NCI-H2196 treated with DMSO at 0.1 percent for 48 hours (cell line): ENCODE measurements around the gene DBN1.
A peak's percentile ranks its signal among the peaks of the same experiment; 100 is the strongest.

Experiments used
- DNase-seq: peaks from one replicate; lab custom pipeline; 2025; ENCODE audit not compliant: unreplicated experiment; lab: John Stamatoyannopoulos, UW

Gene DBN1

DNA sequence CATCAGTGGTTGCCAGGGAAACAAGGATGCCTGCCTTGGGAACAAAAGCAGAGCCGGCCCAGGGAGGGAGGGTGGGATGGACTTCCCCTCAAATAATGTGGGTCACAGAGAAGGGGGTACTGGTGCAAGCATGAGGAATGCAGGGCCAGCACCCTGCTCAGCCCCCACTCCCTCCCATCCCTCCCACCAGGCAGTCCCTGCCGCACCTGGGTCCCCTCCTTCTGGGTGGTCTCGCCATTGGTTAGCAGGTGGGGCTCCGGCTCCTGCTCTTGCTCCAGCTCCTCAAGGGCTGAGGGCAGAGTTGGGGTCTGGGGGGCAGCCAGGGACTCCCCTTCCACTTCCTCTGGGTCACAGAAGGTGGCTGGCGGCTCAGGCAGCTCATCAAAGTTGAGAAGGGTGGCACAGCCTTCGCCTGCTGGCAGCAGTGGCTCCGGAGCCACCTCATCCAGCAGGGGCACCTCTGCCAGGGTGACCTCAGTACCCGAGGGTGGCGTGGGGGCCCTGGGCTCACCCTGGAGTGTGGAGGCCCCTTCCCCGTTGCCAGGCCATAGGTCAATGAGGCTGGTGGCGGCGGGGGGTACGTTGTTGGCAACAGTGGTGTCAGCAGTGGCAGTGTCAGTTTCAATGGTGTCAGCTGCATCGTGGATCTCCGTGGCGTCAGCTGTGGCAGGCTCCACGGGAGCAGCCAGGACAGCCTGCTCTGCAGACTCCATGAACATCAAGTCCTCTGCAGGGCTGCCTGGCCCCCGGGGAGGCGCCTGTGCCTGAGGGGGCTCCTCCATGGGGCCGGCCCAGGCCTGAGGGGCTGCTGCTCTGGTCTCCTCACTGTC lies 15.4 kb downstream of the DBN1 start:
- no peak for DNase-seq

DNA sequence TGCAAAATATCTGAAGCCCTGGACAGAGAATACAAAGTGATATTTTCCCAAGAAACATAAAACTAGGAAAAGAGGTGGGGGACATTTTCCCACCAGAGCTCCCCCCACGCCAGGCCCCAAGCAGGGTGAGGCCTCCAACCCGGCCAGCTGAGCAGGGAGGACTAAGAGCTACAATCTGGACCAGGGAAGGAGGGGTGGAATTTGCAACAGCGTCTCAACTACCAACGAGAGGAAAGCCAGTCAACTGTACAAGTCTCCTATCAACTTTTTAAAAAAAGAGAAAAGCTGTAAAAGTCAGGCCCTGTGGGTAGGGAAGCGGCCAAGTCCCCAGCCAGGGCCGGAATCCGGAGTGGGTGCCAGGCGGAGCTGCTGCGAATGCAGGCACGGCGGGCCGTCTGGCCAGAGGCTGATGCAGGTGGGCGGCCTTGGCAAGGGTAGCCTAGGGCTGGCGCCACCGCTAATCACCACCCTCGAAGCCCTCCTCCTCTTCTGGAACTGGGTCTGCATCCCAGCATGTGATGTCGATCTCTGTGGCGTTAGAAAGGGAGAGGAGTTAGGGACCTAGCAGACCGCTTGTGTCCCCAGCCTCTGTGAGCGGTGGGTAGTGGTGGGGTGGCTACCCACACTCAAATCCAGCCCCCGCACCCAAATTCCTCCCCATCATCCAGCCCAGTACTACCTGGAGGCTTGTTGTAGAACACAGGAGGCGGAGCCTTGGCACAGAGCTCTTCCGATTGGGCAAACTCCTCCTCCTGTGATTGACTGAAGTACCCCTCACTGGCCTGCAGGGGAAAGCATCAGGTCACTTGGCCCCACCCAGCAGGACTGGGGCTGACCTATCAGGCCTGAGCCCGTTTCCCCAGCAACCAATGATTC lies 16.2 kb downstream of the DBN1 start:
- DNase-seq = peak; percentile 98

DNA sequence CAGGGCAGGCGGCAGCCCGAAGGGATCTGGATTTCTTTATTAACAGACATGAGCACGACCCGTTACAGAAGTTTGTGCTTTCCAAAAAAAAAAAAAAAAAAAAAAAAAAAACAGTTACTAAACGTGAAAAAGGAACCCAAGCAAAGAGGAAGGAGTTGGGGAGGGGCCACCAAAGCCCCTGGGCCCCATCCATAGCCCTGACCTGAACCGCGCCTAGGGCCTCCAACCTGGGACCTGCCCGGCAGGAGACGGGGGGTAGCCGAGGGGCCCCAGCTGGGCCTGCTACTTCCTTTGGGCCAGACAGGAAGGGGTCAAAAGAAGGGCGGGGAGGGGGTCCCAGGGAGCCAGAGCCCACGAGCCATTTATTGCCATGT lies 16.9 kb downstream of the DBN1 start:
- no peak for DNase-seq

DNA sequence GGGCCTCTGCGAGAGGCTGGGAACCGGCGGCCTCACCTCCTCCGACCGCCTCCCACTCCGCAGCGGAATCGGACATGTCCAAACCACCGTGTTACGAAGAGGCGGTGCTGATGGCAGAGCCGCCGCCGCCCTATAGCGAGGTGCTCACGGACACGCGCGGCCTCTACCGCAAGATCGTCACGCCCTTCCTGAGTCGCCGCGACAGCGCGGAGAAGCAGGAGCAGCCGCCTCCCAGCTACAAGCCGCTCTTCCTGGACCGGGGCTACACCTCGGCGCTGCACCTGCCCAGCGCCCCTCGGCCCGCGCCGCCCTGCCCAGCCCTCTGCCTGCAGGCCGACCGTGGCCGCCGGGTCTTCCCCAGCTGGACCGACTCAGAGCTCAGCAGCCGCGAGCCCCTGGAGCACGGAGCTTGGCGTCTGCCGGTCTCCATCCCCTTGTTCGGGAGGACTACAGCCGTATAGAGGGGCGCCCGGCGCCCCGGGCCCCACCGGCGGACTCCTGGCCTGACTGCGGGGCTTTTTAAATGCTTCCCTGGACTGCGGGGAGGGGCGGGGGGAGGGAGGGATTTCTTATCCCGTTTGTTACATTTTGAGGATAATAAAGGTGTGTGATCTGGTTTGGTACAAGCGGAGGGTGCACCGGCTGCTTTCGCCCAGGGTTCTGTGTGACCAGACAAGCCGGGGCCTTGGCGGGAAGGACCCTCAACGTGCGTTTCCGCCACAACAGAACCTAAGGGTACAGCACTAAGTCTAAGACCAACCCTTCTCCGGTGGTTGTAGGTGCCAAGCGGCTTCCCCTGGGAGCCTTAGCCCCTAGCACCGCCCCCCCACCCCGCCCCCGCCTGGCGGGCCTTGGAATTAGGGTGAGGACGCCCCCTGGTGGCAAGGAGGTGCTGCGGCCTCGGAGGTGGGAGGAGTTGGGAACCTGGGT lies 17.5 kb downstream of the DBN1 start:
- DNase-seq = peak; percentile 86

DNA sequence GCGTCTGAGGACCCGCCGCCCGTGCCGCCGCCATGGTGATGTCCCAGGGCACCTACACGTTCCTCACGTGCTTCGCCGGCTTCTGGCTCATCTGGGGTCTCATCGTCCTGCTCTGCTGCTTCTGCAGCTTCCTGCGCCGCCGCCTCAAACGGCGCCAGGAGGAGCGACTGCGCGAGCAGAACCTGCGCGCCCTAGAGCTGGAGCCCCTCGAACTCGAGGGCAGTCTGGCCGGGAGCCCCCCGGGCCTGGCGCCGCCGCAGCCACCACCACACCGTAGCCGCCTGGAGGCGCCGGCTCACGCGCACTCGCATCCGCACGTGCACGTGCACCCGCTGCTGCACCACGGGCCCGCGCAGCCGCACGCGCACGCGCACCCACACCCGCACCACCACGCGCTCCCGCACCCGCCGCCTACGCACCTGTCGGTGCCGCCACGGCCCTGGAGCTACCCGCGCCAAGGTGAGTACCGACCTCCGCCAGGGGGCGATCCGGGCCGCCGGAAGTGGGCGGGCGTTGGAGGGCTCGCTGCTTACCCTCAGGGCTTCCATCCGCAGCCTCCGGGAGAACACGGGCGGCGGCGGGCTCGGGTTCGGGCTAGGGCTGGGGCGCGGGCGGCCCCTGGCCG lies 18.3 kb downstream of the DBN1 start:
- peak; percentile 85 for DNase-seq

DNA sequence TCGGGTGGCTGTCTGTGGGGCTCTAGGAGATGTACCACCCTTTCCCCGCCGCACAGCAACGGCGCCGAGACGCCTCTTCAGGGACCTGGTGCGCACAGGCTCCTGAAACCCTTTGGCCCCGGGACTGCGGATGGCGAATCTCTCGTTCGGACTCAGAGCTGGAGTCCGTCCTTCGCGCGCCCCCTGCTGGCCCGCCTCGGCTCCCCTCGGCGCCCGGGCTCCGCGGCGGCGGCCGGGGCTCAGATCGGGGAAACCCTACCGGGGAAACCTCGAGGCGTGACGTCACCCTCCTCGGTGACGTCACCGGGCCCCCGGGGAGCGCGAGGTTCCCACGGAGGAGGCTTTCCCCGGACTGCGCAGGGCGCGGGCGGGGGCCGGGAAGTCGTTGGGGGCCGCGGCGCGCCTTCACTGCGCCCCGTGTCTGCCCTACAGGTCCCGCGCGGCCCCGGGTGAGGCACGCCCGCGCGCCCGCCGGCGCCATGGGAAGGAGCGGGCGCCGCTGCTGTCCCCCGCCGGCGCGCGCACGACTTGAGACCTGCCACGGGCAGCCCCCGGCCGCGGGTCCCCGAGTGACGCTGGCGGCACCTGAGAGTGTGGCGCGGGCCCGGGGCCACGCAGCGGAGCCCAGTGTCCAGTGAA lies 18.9 kb downstream of the DBN1 start:
- DNase-seq = peak; percentile 76

DNA sequence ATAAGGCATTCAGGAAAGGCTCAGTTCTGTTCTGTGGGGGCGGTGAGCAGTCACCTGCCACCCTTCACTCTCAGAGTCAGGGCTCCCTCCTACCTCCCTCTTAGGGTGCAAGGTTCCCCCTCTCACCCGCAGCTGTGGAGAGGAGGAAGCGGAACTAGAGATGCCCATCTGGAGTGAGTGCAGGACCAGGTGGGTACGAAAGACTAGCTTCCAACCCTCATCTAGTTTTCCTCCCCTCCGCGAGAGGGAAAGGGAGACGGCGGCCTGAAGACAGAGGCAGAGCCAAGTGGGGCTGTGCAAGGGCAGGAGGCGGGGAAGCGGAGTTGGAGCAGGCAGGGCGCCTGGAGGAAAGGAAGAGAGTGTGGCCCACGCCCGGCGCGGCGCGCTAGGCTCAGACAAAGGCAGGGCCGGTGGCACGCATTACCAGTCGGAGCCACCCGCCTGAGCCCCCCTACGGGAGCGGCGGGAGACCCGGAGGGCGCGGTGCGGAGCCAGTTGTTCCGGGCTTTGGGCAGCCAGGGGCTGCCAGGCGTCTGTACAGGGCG lies 19.5 kb downstream of the DBN1 start:
- DNase-seq = no peak

DNA sequence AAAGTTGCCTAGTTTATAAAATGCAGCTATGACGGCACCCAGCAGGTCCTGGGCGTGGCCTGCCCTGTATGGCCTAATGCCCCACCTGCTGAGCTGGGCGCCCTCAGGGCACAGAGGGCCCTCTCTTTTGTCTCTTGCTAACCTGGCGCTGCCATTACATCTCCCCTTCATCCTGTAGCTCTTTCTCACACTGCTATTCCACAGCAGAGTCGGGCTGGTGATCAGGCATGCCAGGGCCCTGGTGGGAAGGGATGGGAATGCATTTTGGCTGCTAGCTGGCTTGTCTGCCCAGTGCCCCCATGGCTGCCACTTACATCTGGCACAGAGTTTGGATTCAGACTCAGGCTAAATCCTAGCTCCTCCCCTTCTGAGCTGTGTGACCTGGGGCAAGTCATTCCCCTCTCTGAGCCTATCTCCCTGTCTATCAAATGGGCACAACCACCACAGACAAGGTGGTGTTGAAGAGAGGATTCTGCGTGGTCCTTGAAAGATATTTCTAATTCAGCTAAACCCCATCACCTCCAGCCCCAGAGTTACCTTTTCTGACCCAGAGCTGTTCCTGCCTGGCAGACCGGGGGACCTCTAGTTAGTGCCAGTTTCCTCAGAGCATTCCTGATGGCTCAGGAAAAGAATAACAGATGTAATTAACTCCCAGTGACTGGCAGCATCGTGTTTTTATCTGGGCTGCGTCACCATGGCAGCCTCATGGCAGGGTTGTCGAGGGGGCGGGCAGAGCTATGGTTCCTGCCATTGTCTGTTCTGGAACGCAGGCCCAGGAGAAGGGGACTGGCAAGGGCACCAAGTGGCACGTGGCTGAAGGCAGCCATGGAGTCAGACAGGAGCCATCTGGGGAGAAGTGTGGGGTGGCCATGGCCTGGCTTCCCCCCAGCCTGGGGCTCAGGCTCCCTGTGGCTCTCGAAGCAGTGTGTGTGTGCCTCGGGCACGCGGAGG lies 20.5 kb downstream of the DBN1 start:
- DNase-seq = no peak

DNA sequence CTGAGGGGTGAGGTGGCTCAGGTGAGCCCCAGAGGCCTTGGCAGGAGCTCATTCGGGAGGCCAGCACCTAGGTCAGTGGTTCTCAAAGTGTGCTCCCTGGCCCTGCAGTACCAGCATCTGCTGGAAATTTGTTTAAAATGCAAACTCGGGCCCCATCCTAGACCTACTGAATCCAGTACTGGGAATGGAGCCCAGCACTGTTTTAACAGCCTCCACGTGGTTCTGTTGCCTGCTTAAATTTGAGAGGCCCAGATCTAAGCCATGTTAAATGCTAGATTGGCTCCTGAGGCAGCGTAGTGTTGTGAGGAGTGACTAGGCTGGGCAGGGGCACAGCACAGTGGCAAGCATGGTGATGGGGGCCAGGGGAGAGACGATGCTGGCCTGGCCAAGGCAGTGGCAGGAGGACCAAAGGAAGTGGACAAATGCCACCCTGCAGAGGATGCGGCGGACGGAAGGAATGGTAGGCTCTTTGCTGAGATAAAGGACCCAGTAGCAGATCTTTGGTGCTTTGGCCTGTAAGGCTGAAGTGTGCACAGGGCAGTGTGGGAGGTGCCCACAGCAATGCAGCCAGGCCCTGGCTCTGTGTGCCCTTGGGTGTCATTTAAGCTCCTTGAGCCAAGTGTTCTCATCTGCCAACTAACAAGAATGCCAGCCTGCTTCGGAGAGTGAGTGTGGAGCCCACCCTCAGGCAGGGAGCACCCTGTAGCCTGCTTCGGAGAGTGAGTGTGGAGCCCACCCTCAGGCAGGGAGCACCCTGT lies 22.6 kb downstream of the DBN1 start:
- no peak for DNase-seq

DNA sequence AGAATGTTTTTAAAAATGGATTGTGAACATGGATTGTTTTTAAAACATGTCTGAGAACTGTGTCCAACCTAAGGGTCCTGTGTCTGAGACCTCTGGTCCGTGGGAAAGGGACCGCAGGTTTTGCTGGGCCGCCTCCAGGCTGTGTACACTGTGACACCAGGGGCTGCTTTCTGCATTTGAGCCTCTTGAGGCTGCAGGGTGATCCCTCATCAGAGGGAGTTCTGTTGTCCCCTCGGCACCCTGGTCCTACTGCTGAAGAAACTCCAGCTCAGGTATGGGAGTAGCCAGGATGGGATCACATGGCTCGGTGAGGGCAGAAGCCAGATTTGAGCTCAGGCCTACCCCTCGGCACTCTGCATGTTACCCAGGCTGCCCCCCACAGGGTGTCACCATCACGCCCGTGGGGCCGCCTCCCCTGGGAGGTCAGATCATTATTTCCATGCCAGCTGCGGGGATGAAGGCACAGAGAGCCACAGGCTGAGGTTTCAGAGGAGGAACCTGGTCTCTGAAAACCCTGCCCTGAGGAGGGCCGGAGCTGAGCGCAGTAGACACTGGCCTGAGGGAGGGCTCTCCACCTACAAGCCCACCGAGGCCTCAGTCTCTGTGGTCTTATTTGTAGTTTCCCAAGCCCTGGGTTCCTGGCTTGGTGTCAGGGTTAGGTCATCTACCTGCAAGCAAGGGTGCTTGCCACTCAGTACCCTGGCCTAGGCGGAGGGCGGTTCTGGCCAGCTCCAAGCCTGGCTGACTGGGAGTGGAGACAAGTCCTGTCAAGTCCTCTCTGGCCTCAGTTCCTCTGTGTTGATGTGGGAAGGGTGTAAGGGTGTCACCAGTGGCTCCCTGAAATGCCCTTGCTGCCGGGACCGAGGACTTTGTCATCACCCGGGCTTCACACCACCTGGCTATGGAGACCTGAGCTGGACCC lies 24.0 kb downstream of the DBN1 start:
- DNase-seq = no peak

DNA sequence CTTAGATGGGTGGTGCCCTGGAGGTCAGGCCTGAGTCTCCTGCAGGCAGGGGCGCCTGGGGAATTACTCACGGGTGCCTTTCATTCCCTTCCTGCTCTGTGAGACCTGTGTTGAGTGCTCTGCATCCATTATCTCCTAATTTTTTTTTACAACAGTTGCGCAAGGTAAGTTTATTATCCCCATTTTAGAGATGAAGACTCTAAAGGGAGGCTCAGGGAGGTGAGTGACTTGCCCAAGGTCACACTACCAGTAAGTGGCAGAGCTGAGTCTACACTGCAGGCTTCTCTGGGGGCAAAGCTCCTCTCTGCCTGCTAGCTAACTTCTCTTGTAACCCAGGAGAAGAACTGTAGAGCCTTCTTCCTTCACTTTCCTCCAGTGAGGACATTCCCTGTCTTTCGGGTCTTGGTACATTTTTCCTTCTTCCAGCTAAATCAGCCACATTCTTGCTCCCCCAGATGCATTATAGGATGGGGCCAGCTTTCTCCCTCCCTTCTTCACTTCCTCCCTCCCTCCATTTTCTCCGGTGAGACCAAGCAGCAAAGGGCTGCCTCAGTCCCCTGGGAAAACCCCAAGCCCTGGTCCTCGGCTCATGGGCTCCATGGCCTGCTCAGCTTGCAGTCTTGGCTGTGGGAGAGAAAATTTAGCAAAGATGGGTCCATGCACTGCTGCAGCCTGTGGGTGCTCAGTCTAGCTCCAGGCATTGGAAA lies 25.0 kb downstream of the DBN1 start:
- DNase-seq = no peak

DNA sequence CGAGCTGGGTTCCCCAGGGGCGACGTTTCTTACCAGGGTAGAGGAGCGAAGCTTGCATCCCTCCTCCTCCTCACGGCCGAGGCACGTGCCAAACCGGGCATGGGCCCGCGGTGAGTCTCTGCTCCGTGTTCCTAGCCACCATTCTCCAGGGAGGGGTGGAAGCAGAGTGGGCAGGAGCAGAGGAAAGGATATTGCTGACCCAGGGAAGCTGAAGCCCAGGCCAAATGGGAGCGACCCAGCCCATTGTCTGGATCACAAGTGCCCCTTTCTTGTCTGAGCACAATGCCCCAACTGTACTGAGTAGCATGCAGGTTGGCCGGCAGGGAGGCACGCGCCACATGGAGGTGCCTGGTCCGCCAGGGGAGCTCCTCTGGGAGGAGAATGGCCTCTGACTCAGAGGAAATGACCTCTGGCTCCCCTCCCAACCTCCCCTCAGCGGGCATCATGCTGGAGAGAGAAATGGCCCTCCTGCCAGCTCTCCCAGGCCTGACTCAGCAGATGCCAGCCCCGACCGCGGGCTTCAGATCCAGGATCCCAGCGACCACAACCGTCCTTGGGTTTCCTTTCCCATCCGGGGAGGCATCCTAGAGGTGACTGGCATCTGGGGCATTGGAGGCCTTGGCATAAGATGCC lies 25.7 kb downstream of the DBN1 start:
- DNase-seq = peak; percentile 79

DNA sequence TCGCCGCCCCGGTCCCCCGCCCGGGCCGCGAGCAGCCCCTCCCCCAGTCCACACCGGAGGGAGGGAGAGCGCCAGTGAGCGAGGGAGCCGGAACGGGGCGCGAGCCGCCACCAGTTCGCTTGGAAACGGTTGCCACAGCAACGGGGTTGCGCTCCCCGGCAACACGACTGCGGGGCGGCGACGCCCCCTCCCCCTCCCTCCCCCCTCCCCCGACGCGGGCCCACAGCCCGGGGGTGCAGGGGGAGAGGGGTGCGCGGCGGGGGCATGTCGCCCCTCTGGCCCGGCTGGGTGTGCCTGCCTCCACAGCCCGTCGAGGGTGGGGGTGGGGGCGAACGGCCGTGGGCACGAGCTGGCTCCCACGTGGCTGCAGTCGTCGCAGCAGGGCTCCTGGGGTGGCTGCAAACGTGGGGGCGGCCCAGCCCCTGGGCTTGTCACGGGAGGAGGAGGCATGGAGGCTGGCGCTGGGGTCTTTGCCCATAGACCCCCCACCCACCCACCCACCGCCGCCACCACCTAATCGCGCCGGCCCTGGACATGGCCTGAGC lies 26.3 kb downstream of the DBN1 start:
- DNase-seq = peak; percentile 69

DNA sequence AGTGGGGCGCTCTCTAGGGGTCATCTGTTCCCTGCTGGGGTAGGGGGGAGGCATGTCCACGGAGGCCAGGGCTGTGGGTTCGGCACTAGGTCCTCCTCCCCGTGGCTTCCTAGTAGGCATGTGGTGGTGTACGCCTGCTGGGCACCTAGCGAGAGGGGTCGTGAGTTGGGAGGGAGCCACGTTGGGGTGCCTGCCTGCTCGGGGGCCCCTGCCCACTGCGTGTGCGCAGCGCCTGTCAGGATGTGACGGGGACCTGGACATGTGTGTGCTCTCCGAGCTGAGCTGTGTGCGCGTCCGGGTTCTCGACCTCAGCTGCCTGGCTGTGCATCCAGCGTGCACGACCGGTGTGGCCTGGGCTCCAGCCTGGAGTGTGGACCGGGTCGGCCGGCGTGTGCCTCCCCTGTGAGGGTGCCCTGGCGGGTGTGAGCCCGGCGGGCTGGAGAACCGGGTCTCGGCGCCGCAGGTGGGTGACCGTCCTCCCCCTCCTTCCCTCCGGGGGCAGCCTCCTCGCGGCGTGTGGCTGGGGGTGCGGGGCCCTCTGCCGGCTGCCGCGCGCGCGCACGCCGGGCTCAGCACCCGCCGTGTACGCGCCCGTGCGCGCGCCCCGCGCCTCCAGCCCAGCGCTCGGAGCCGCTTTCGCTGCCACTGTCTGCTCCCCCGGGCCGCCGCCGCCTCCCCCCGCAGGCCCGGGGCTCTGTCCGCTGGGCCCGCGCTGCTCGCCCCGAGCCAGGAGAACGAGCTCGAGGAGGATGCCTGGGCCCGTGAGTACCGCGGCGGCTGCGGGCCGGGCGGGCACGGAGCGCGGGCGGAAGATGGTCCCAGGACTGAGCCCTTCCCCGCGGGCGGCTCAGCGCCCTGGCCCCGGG lies 27.0 kb downstream of the DBN1 start, which contains the start of gene PRR7:
TSS of gene PRR7 (plus strand) at position 615 of the 866 bp plus-strand sequence. CDS start 8,254 bp downstream, outside the sequence.
- peak; percentile 58 for DNase-seq

DNA sequence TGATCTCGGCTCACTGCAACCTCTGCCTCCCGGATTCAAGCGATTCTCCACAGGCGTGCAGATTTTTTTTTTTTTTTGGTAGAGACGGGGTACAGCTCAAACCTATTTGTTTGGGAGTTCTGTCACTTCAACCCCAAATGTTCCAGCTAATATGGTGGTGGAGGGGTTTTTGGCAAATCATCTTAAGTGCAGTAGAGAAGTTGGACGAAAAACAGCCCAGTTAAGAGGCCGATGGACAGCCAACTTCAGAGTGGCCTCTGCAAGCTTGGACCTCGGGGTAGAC lies 27.6 kb downstream of the DBN1 start:
- DNase-seq = no peak
